Spinal cord (tissue), 10 donors: ENCODE measurements around the gene MSI2. TPM values are rescaled to one million over a fixed set of nuclear protein-coding genes. Genes with fewer than 3 reads are reported as not detected.
A peak's percentile ranks its signal among the peaks of the same experiment; 100 is the strongest.

Experiments
- DNase-seq, 6 donors: peaks; one replicate each; pipeline versions ENCODE4 v3.0.0 to v3.0.0-alpha.2; 2013 to 2015; ENCODE audit warnings: low spot score in 6 of 6, low read depth in 4 of 6
- H3K27ac ChIP-seq: one replicate; pipeline ENCODE4 v1.5.1; 2013; ENCODE audit warnings: low read depth, low read length, control low read depth
- H3K27me3 ChIP-seq: one replicate; pipeline ENCODE4 v1.6.1; 2013; ENCODE audit warnings: low read length; ENCODE audit not compliant: control insufficient read depth, insufficient read depth
- H3K36me3 ChIP-seq: one replicate; pipeline ENCODE4 v1.6.1; 2013; ENCODE audit warnings: low read length; ENCODE audit not compliant: control insufficient read depth, insufficient read depth
- H3K4me1 ChIP-seq: one replicate; pipeline ENCODE4 v1.6.1; 2013; ENCODE audit warnings: low read length; ENCODE audit not compliant: control insufficient read depth, insufficient read depth
- H3K4me3 ChIP-seq: one replicate; pipeline ENCODE4 v1.5.1; 2013; ENCODE audit warnings: low read depth, low read length, control low read depth
- H3K9me3 ChIP-seq: one replicate; pipeline ENCODE4 v1.6.1; 2013; ENCODE audit warnings: low read length; ENCODE audit not compliant: control insufficient read depth, insufficient read depth
- WGBS: methylation state at CpG from one replicate; pipeline ENCODE4 v1.1.5; 2013; ENCODE audit warnings: missing lambda C conversion rate; ENCODE audit not compliant: insufficient coverage; 5-methylcytosine and 5-hydroxymethylcytosine counted together
- polyA plus RNA-seq, 2 donors: library from polyadenylated mRNA; unstranded; fragments of 120-200 nt; gene quantifications; one replicate each; pipeline ENCODE4 v1.2.1, GENCODE V29; 2013; ENCODE audit not compliant: insufficient read length in 2 of 2
- total RNA-seq, 2 donors: library from RNA; depleted of rRNA in 1 of 2; stranded (reverse); fragments of 120-200 nt in 1 of 2; fragments of >200 nt in 1 of 2; gene quantifications; one replicate each; pipeline versions ENCODE4 v1.2.3 to v1.2.4, GENCODE V29; 2013 to 2014
- donor health status: healthy.

The MSI2 gene
- total and polyA plus RNA-seq, 4 donors = 92.8 to 167 (median 109) TPM

DNA sequence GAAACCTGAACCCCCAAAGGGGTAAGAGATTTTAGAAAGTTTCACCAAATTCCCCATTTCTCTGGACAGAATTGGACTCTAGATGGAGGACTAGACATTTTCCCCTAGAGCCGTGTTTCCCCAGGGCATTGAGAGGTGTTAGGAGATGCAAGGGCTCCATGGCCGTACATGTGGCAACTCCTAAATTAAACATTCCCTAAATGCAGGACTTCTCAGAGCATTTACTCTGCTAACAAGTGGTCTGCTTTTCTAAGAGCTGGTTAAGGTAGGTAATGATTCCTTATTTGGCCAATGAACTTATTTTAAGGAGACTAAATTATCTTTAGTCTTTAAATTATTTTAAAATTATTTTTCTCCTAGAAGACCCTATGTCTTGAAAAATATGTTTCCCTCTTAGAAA lies 200.9 kb downstream of the MSI2 start:
- WGBS = no CpG with 5 or more reads among the region's 2 CpGs
- Histone ChIP-seq H3K27ac (peak overlapping the region; percentile 94), H3K36me3 (peaks cover 8% of the 10 kb centered on the region), H3K27me3 (no peaks in the 10 kb centered on the region), H3K9me3 (no peaks in the 10 kb centered on the region), H3K4me3 (no peak overlapping the region), H3K4me1 (peaks cover 57% of the 10 kb centered on the region)
- DNase-seq = no peak

DNA sequence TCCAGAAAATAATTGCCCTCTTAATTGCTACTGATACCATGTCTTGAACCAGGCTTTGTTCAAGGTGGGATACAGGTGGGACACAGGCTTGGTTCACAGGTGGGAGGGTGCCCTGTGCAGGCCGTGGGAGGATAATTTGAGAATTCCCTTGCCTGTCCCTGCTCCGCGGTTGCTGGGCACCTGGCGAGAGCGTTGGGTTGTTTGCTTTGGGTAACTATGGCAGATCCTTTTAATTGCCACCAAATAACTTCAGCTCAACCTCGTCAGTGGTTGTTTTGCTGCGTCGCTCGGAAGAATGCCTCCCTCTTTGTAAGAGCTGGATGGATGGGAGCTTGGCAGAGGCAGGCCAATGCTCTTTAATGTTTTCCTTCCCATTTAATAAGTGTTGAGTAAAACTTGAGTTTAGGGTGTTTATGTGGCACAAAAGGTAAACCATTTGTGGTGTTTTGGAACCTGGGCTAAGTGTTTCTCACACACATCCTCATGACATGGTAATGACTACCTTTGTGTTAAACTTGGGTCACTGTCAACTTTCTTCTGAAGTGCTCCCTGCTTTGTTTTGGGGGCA lies 202.5 kb downstream of the MSI2 start:
- Histone ChIP-seq H3K9me3 (no peaks in the 10 kb centered on the region), H3K4me3 (no peak overlapping the region), H3K4me1 (peaks cover 65% of the 10 kb centered on the region), H3K27me3 (no peaks in the 10 kb centered on the region), H3K36me3 (peaks cover 9% of the 10 kb centered on the region), H3K27ac (peak overlapping the region; percentile 10)
- no peak for DNase-seq
- WGBS = no CpG with 5 or more reads among the region's 9 CpGs

DNA sequence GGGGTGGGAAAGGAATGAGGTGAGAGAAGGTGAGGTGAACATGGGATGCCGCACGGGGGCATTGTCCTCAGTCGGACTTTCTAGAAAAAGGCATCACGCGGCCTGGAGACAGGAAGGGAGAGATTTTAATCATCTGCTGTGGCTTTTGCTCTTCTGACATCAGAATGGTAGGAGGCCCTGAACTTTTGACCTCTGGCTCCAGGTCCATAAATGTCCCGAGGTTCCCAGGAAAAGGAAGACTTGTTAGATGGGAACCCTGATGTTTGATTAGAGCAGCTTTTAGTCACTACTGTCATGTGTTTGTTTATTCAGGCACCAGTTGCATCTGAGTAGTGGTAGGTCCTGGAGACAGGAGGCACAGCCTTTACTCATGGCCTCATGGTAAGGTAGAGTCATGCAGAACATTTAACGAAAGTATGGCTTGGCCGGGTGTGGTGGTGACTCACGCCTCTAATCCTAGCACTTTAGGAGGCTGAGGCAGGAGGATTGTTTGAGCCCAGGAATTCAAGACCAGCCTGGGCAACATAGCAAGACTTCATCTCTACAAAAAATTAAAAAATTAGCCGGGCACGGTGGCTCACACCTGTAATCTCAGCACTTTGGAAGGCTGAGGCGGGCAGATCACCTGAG lies 203.1 kb downstream of the MSI2 start:
- 57% methylated on average over 9 of the region's 12 CpGs for WGBS
- no peak overlapping the region for H3K4me3 ChIP-seq
- H3K36me3 ChIP-seq = peaks cover 9% of the 10 kb centered on the region
- H3K4me1 ChIP-seq = peaks cover 60% of the 10 kb centered on the region
- no peak for DNase-seq
- H3K9me3 ChIP-seq = no peaks in the 10 kb centered on the region
- no peak overlapping the region for H3K27ac ChIP-seq
- H3K27me3 ChIP-seq = no peaks in the 10 kb centered on the region

DNA sequence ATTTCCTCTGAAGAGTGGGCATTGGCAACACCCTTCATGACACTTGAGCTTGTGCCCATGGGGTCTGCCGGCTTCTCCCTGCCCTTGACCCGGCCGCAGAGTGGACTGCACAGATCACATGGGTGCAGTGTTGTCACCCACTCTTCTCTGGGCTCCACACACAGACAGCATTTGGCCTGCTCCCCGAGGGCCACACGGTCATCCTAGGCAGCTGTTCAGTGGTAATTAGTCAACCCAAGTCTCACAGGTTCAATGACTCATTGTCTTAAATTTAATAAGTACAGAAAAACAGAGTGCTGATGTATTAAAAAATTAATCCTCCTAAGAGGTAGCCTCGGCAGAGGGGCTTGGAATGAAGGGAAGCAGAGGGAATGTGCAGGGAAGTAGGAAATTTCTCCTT lies 204.8 kb downstream of the MSI2 start:
- no peak overlapping the region for H3K27ac ChIP-seq
- no peaks in the 10 kb centered on the region for H3K27me3 ChIP-seq
- peaks cover 60% of the 10 kb centered on the region for H3K4me1 ChIP-seq
- no peak for DNase-seq
- H3K4me3 ChIP-seq = no peak overlapping the region
- peaks cover 9% of the 10 kb centered on the region for H3K36me3 ChIP-seq
- H3K9me3 ChIP-seq = no peaks in the 10 kb centered on the region
- 79% methylated on average over 4 of the region's 6 CpGs for WGBS

DNA sequence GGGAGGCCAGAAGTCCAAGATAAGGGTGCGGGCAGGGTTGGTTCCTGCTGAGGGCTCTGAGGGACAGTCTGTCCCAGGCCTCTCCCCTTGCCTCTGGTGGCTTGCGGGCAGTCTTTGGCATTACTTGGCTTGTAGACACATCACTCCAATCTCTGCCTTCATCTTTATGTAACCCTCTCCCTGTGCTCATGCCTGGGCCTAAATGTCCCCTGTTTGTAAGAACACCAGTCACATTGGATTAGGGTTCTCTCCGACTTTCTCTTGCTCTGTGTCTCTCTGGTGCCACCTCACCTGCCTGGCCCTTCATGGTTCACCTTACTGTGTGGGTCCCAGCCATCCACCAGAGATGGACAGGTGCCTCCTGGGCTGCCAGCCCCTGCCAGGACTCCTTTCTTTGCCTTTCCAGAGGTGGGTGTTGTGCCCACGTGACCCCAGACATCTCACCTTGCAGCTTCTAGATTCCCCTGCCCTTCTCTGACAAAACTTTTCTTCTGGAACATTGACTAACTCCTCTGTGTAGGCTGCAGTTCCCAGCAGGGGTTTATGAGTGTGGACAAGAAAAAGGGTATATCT lies 205.8 kb downstream of the MSI2 start:
- Histone ChIP-seq H3K27ac (no peak overlapping the region), H3K4me1 (peaks cover 57% of the 10 kb centered on the region), H3K4me3 (no peak overlapping the region), H3K9me3 (no peaks in the 10 kb centered on the region), H3K27me3 (no peaks in the 10 kb centered on the region), H3K36me3 (peaks cover 9% of the 10 kb centered on the region)
- 97% methylated on average over 4 of the region's 4 CpGs for WGBS
- no peak for DNase-seq

DNA sequence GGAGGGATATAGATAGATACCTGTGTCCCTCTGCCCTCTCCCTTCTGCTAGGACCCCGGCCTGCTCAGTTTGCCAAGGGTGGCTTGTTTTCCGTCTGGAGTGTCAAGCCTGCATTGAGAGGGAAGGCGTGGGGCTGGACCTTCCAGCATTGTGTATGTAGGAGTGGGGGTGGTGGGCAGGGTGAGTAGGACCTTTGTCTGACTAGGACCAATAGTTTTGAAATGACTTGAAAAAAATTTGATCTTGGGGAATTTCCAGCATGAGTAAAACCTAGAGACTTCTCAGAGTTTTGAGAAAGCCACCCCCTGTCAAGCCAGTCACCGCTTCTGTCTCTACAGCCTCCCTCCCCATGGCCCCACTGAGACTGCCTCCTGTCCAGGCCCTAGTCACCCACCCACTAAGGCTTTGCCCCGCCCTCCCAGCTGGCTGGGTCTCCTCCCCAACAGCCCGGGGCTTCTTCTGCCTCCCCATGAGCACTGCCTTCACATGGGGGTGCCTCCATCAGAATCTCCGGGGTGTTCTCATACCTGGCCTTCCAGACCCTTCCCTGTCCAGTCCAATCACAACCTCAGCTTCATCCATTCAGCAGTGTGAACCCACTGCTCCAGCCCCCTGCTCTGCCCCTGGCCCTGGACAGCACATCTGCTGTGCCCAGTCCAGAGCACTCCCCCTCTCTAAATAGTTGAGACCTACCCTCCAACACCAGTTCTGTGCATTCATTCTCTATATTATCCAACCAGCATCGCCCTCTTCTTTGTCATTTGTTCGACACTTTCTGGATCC lies 207.0 kb downstream of the MSI2 start:
- Histone ChIP-seq H3K36me3 (peaks cover 9% of the 10 kb centered on the region), H3K4me3 (no peak overlapping the region), H3K27ac (peak overlapping the region; percentile 12), H3K9me3 (no peaks in the 10 kb centered on the region), H3K4me1 (peaks cover 61% of the 10 kb centered on the region), H3K27me3 (no peaks in the 10 kb centered on the region)
- WGBS = 54% methylated on average over 6 of the region's 9 CpGs
- DNase-seq = no peak

DNA sequence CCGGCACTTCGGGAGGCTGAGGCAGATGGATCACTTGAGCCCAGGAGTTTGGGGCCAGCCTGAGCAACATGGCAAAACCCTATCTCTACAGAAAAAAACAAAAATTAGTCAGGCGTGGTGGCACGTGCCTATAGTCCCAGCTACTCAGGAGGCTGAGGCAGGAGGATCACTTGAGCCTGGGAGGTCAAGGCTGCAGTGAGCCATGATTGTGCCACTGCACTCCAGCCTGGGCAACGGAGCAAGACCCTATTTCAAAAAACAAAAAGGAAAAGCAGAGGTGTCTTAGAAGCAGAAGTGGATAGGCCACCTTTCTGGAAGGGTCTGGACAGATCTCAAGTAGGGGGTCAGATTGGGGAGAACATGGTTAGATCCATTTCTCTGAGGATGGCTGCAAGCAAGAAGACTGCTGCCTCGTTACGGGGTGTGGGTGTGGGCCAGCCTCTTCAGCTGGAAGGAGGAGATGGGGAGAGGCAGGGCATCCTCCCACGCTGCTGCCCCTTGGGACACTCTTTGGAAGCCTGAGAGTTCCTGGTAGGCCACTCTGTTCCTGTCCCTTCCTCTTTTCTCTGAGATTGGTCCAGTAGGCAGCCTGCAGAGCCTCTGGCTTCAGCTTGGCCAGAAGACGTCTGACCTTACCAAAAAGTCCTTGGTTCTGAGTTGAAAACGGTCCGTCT lies 208.0 kb downstream of the MSI2 start:
- WGBS = 83% methylated on average over 11 of the region's 11 CpGs
- H3K36me3 ChIP-seq = peaks cover 9% of the 10 kb centered on the region
- no peaks in the 10 kb centered on the region for H3K27me3 ChIP-seq
- peak overlapping the region; percentile 37 for H3K27ac ChIP-seq
- DNase-seq = no peak
- H3K4me1 ChIP-seq = peaks cover 59% of the 10 kb centered on the region
- no peaks in the 10 kb centered on the region for H3K9me3 ChIP-seq
- no peak overlapping the region for H3K4me3 ChIP-seq

DNA sequence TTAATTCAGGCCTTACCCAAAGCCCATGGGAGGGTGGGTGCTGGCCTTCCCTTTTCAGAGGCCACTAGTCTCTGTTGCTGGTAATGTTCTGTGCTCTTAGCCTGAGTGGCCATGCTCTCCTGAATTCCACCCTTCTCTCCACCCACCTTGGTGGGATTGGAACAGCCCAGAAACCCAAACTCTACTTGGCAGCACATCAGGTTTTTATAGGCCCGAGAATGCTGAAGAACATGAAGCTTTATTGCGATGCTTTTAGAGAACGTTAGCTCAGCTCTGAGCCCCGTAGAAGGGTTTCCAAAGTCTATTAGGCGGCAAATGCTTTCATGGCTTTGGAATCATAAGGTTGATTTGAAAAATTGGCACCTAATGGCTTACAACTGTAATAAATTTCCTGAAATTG lies 209.3 kb downstream of the MSI2 start:
- Histone ChIP-seq H3K9me3 (no peaks in the 10 kb centered on the region), H3K27ac (peak overlapping the region; percentile 47)

DNA sequence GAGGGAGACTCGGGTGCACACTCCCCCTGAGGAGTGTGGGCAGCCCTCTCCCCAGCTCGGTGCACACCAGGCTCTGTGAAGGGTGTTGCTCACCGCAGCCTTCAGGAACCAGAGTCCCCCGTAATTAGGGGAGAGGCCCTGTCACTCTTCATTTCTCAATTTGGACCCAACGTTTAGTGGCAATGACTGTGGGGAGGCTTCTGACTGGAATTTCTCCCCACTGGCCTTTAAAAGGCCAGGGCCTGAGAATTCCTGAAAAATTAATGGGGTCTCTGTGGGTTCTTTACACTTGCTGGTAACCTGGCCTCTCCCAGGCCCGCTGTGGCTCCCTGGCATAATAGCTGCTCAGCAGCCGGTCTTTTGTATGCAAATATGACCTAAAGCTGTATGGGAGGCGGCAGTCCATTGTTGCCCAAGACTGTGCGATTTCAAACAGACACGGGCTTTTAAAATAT lies 209.7 kb downstream of the MSI2 start:
- Histone ChIP-seq H3K27me3 (no peaks in the 10 kb centered on the region), H3K36me3 (peaks cover 9% of the 10 kb centered on the region), H3K4me1 (peaks cover 59% of the 10 kb centered on the region), H3K27ac (peak overlapping the region; percentile 47), H3K4me3 (no peak overlapping the region), H3K9me3 (no peaks in the 10 kb centered on the region)
- WGBS = 24% methylated on average over 7 of the region's 10 CpGs
- DNase-seq = no peak

More for the DNA sequence above, 209.3 kb downstream of the MSI2 start:
- Histone ChIP-seq H3K27me3 (no peaks in the 10 kb centered on the region), H3K4me3 (no peak overlapping the region), H3K4me1 (peaks cover 59% of the 10 kb centered on the region), H3K36me3 (peaks cover 9% of the 10 kb centered on the region)
- WGBS = 50% methylated on average over 5 of the region's 5 CpGs
- peak in 2 of 6 donors; percentile 66 to 81 for DNase-seq
